ENCODE measurements around the gene SPEG. TPM values are rescaled to one million over a fixed set of nuclear protein-coding genes. Genes with fewer than 3 reads are reported as not detected.
A peak's percentile ranks its signal among the peaks of the same experiment; 100 is the strongest.

SPEG gene
- total RNA-seq, 4 donors from 2014 or later = 6.7 to 10.2 (median 8.1) TPM

DNA sequence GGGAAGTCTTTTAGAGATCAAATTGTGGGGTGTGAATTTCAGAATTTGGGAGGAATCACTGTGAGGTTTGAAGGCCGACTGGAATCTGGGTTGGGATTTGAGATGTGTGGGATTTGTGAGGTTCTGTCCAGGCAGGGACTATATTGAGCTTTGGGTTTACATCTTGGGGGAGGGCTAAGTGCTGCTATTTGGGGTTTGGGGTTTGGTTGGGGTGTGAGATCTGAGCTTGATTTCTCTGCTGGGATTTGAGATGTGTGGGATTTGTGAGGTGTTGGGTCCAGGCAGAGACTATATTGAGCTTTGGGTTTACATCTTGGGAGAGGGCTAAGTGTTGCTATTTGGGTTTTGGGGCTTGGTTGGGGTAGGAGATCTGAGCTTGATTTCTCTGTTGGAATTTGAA is 64.9 kb downstream of the SPEG start:
- TF ChIP-seq, protein P1, sequence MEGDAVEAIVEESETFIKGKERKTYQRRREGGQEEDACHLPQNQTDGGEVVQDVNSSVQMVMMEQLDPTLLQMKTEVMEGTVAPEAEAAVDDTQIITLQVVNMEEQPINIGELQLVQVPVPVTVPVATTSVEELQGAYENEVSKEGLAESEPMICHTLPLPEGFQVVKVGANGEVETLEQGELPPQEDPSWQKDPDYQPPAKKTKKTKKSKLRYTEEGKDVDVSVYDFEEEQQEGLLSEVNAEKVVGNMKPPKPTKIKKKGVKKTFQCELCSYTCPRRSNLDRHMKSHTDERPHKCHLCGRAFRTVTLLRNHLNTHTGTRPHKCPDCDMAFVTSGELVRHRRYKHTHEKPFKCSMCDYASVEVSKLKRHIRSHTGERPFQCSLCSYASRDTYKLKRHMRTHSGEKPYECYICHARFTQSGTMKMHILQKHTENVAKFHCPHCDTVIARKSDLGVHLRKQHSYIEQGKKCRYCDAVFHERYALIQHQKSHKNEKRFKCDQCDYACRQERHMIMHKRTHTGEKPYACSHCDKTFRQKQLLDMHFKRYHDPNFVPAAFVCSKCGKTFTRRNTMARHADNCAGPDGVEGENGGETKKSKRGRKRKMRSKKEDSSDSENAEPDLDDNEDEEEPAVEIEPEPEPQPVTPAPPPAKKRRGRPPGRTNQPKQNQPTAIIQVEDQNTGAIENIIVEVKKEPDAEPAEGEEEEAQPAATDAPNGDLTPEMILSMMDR (IDR thresholded peaks at IDR 0.05) = no peak
- no peak for TF ChIP-seq EP300 (IDR thresholded peaks at IDR 0.05)
- TF ChIP-seq POLR2A (IDR thresholded peaks at IDR 0.05) = no peak
- no peak for DNase-seq (ENCODE audit: low spot score in 2 of 2)
- Histone ChIP-seq H3K27ac (no peak overlapping the region), H3K4me1 (peaks cover 0 to 38% (median 17%) of the 10 kb centered on the region in 4 donors), H3K36me3 (peaks cover 0 to 30% (median 0%) of the 10 kb centered on the region in 3 donors), H3K4me3 (peak overlapping the region in 2 of 4 donors; percentile 61 to 70), H3K27me3 (peaks cover 0 to 22% of the 10 kb centered on the region in 2 donors), H3K9me3 (no peaks in the 10 kb centered on the region)
- 43 to 61% methylated on average over 1 of the region's 1 CpG for WGBS, 2 donors

DNA sequence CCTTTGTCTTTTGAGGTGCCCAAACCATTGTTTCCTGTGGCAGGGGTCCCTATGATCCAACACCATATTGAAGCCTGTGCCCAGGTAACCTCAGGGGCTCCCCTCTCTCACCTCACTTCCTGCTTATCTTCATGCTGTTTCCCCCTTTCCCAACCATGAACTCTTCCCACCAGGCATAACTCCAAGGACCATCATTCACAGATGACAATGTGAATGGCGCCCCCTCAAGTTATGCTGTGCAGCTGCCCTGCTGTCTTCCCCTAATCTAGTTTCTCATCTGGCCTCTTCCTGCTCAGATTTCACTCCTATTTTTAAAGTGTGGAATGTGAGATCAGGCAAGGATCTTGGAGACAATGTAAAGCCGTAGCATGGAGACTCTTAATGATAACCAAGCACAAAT is 65.5 kb downstream of the SPEG start:
- H3K4me1 ChIP-seq = peaks cover 0 to 37% (median 17%) of the 10 kb centered on the region in 4 donors
- H3K4me3 ChIP-seq = no peak overlapping the region

GRCh38 chr2:219501849-219502248 is 67.2 kb downstream of the SPEG start:
- TF ChIP-seq, protein P1 (IDR thresholded peaks at IDR 0.05) = no peak
- TF ChIP-seq POLR2A (IDR thresholded peaks at IDR 0.05) = no peak
- TF ChIP-seq EP300 (IDR thresholded peaks at IDR 0.05) = no peak
- no peak overlapping the region for H3K4me3 ChIP-seq
- H3K9me3 ChIP-seq = no peaks in the 10 kb centered on the region
- peaks cover 0 to 53% (median 0%) of the 10 kb centered on the region in 3 donors for H3K36me3 ChIP-seq
- WGBS, 2 donors = 91 to 95% methylated on average over 12 to 14 of the region's 14 CpGs
- peaks cover 0 to 6% of the 10 kb centered on the region in 2 donors for H3K27me3 ChIP-seq
- no peak overlapping the region for H3K27ac ChIP-seq
- H3K4me1 ChIP-seq = peaks cover 0 to 25% (median 14%) of the 10 kb centered on the region in 4 donors
- no peak for DNase-seq (ENCODE audit: low spot score in 2 of 2)

More for the DNA sequence above, 65.5 kb downstream of the SPEG start:
- Histone ChIP-seq H3K9me3 (no peaks in the 10 kb centered on the region), H3K27ac (no peak overlapping the region), H3K27me3 (peaks cover 0 to 19% of the 10 kb centered on the region in 2 donors), H3K36me3 (peaks cover 0 to 36% (median 0%) of the 10 kb centered on the region in 3 donors)
- TF ChIP-seq EP300 (IDR thresholded peaks at IDR 0.05) = no peak
- no peak for TF ChIP-seq POLR2A (IDR thresholded peaks at IDR 0.05)
- TF ChIP-seq, protein P1 (IDR thresholded peaks at IDR 0.05) = no peak
- no peak for DNase-seq (ENCODE audit: low spot score in 2 of 2)
- WGBS, 2 donors = 88% methylated on average over 2 of the region's 2 CpGs

- Histone ChIP-seq H3K4me3 (no peak overlapping the region), H3K36me3 (peaks cover 0 to 61% (median 0%) of the 10 kb centered on the region in 3 donors), H3K9me3 (no peaks in the 10 kb centered on the region), H3K27ac (no peak overlapping the region), H3K27me3 (no peaks in the 10 kb centered on the region), H3K4me1 (peaks cover 0 to 17% (median 7%) of the 10 kb centered on the region in 4 donors)
- DNase-seq (ENCODE audit: low spot score in 2 of 2) = no peak
- TF ChIP-seq EP300 (IDR thresholded peaks at IDR 0.05) (no peak), POLR2A (IDR thresholded peaks at IDR 0.05) (no peak)
- TF ChIP-seq, protein P1 (IDR thresholded peaks at IDR 0.05) = no peak
Measured at GRCh38 chr2:219502618-219503017, 68.0 kb downstream of the SPEG start.

DNA sequence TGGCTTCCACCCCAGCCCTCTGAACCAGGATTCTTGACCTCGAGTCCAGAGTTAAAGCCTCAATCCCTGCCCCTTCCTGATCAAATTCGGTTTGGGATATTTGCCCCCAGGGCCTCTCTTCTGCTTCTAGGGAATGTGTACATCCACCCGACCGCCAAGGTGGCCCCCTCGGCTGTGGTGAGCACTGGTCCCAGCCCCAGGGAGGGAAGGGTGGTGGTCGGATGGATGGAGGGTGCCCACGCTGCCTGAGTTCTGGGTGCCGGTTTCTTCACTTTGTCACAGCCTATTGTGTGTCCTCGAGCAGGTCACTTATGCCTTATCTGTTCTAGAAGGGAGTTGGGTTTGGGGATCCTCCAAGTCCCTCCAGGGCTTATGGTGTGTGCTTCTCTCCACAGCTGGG is 70.9 kb downstream of the SPEG start:
- peaks cover 0 to 63% (median 0%) of the 10 kb centered on the region in 3 donors for H3K36me3 ChIP-seq
- no peak overlapping the region for H3K4me3 ChIP-seq
- no peak for DNase-seq (ENCODE audit: low spot score in 2 of 2)
- no peak overlapping the region for H3K27ac ChIP-seq
- no peaks in the 10 kb centered on the region for H3K9me3 ChIP-seq
- TF ChIP-seq, protein P1 (IDR thresholded peaks at IDR 0.05) = no peak
- no peak for TF ChIP-seq POLR2A (IDR thresholded peaks at IDR 0.05)
- TF ChIP-seq EP300 (IDR thresholded peaks at IDR 0.05) = no peak
- peaks cover 0 to 23% (median 11%) of the 10 kb centered on the region in 4 donors for H3K4me1 ChIP-seq
- 85 to 86% methylated on average over 8 to 9 of the region's 9 CpGs for WGBS, 2 donors
- H3K27me3 ChIP-seq = peaks cover 0 to 22% of the 10 kb centered on the region in 2 donors

All from tibial nerve (tissue), 4 donors.